GM12878 (cell line): ENCODE results near the gene ARMC9. TPM values are rescaled to one million over a fixed set of nuclear protein-coding genes. Genes with fewer than 3 reads are reported as not detected.

Source experiments
- ATAC-seq: fragments of 200-7000 bp; cut with Tn5 transposase; 3 replicates; pipeline ENCODE4 v1.9.1; 2020; ENCODE audit warnings: mild to moderate bottlenecking, moderate library complexity
- BruUV-seq: library from RNA; stranded (reverse); fragments of 400-500 nt; replicated peaks from 2 replicates; lab custom pipeline; 2021; lab: Mats Ljungman, UMichigan
- CTCF ChIA-PET: fragments of 300-600 bp; sonication (Branson Sonifier 250); formaldehyde crosslinking; extraction: SDS; loops from one replicate; lab custom pipeline; 2021; ENCODE audit warnings: inconsistent platforms; lab: Yijun Ruan, JAX
- POLR2A ChIA-PET: fragments of 350-600 bp; formaldehyde crosslinking; extraction: SDS; loops from one replicate; lab custom pipeline; 2021; ENCODE audit warnings: inconsistent platforms; lab: Charles Lee
- RAD21 ChIA-PET: fragments of 300-600 bp; sonication (Branson Sonifier 250); formaldehyde crosslinking; loops from one replicate; lab custom pipeline; 2023; ENCODE audit warnings: antibody characterized with exemption; ENCODE audit not compliant: unreplicated experiment; lab: Charles Lee
- SMC1A ChIA-PET: fragments of 300-600 bp; sonication (Branson Sonifier 250); formaldehyde crosslinking; loops from one replicate; lab custom pipeline; 2023; ENCODE audit not compliant: unreplicated experiment, uncharacterized antibody; lab: Charles Lee
- DNase-seq: peaks from one replicate; pipeline ENCODE4 v3.0.0-alpha.2; 2011; ENCODE audit warnings: low read depth, low spot score
- FAIRE-seq: peaks from 3 replicates; lab custom pipeline; 2011; peaks lifted over from hg19 to GRCh38; lab: Jason Lieb, UNC
- H2AFZ ChIP-seq: 2 replicates; pipeline ENCODE4 v1.6.0; 2011; ENCODE audit warnings: low read depth, low read length, control low read depth; ENCODE audit not compliant: control insufficient read depth
- H3K27ac ChIP-seq: 2 replicates; pipeline ENCODE4 v1.5.1; 2011; ENCODE audit warnings: control low read depth; ENCODE audit not compliant: control insufficient read depth, insufficient read depth
- H3K27me3 ChIP-seq, 2 experiments: replicated peaks in 1 of 2; 2 replicates each; pipeline versions ENCODE4 v1.6.0 to v1.6.1; 2011; ENCODE audit warnings: low read length in 1 of 2; ENCODE audit not compliant: control insufficient read depth in 2 of 2, insufficient read depth in 2 of 2
- H3K36me3 ChIP-seq, 2 experiments: 2 replicates each; pipeline ENCODE4 v1.5.1; 2011; ENCODE audit warnings: low read length in 1 of 2; ENCODE audit not compliant: control insufficient read depth in 2 of 2, insufficient read depth in 2 of 2
- H3K4me1 ChIP-seq: 2 replicates; pipeline ENCODE4 v1.6.1; 2011; ENCODE audit warnings: mild to moderate bottlenecking, low read length, moderate library complexity, mixed read lengths; ENCODE audit not compliant: control insufficient read depth, insufficient read depth
- H3K4me2 ChIP-seq: 2 replicates; pipeline ENCODE4 v1.6.0; 2011; ENCODE audit warnings: control low read depth; ENCODE audit not compliant: control insufficient read depth, insufficient read depth
- H3K4me3 ChIP-seq: fragments of 200-600 bp; sonication (generic); 2 replicates; pipeline ENCODE4 v1.5.1; 2016
- H3K79me2 ChIP-seq: 2 replicates; pipeline ENCODE4 v1.6.0; 2011; ENCODE audit warnings: low read length; ENCODE audit not compliant: control insufficient read depth, insufficient read depth
- H3K9ac ChIP-seq: 2 replicates; pipeline ENCODE4 v1.8.0; 2011; ENCODE audit warnings: low read length, control low read depth, mixed read lengths; ENCODE audit not compliant: control insufficient read depth, insufficient read depth
- H3K9me3 ChIP-seq: replicated peaks from 3 replicates; pipeline ENCODE4 v1.5.1; 2011; ENCODE audit warnings: mild to moderate bottlenecking, low read length; ENCODE audit not compliant: control insufficient read depth, insufficient read depth
- H4K20me1 ChIP-seq: 2 replicates; pipeline ENCODE4 v1.6.0; 2011; ENCODE audit not compliant: control insufficient read depth, insufficient read depth
- CBFB ChIP-seq: IDR thresholded peaks from 2 replicates; pipeline ENCODE4 v1.6.1; 2016; ENCODE audit warnings: antibody characterized with exemption, low read depth
- CTCF ChIP-seq, 3 experiments: IDR thresholded peaks in 2 of 3; conservative IDR thresholded peaks in 1 of 3; 2 replicates each; pipeline ENCODE4 v1.5.1; 2011; ENCODE audit warnings: low read depth in 3 of 3, low read length in 3 of 3, mild to moderate bottlenecking in 3 of 3, control low read depth in 2 of 3, moderate library complexity in 2 of 3, inconsistent platforms in 1 of 3, mixed read lengths in 1 of 3; ENCODE audit not compliant: control insufficient read depth in 2 of 3, insufficient read depth in 1 of 3; ENCODE audit errors: extremely low read depth in 1 of 3
- FOXK2 ChIP-seq: fragments of 450-650 bp; IDR thresholded peaks from 2 replicates; pipeline ENCODE4 v1.6.1; 2017; ENCODE audit warnings: mild to moderate bottlenecking, moderate library complexity
- JUND ChIP-seq: IDR thresholded peaks from 2 replicates; pipeline ENCODE4 v1.6.1; 2012; ENCODE audit warnings: low read depth, mild to moderate bottlenecking, low read length, improper control_type of control experiment, moderate library complexity
- KLF5 ChIP-seq: fragments of 450-650 bp; IDR thresholded peaks from 2 replicates; pipeline ENCODE4 v1.6.1; 2014; ENCODE audit warnings: mild to moderate bottlenecking; ENCODE audit not compliant: partially characterized antibody
- MXI1 ChIP-seq: fragments of 150-350 bp; IDR thresholded peaks from 2 replicates; pipeline ENCODE4 v1.6.1; 2011; ENCODE audit warnings: low read depth, mild to moderate bottlenecking, inconsistent platforms, low read length, improper control_type of control experiment
- PAX5 ChIP-seq: IDR thresholded peaks from 2 replicates; pipeline ENCODE4 v1.6.1; 2011; ENCODE audit warnings: low read depth, low read length, borderline replicate concordance
- PAX8 ChIP-seq: fragments of 450-650 bp; IDR thresholded peaks from 2 replicates; pipeline ENCODE4 v1.6.1; 2017; ENCODE audit warnings: mild to moderate bottlenecking, moderate library complexity
- PBX3 ChIP-seq: IDR thresholded peaks from 2 replicates; pipeline ENCODE4 v1.6.1; 2011; ENCODE audit warnings: mild to moderate bottlenecking, low read depth, low read length, moderate library complexity; ENCODE audit not compliant: insufficient replicate concordance
- POLR2AphosphoS2 ChIP-seq: IDR thresholded peaks from 2 replicates; pipeline ENCODE4 v1.6.1; 2011; ENCODE audit warnings: low read depth, mild to moderate bottlenecking, low read length, improper control_type of control experiment, moderate library complexity
- RAD51 ChIP-seq: fragments of 450-650 bp; IDR thresholded peaks from 2 replicates; pipeline ENCODE4 v1.6.1; 2016; ENCODE audit warnings: moderate library complexity, mild to moderate bottlenecking, inconsistent platforms
- RBBP5 ChIP-seq: fragments of 200-600 bp; sonication (generic); conservative IDR thresholded peaks from 2 replicates; pipeline ENCODE4 v1.6.1; 2016
- RUNX3 ChIP-seq: IDR thresholded peaks from 2 replicates; pipeline ENCODE4 v1.6.1; 2012; ENCODE audit warnings: low read length, inconsistent platforms
- SMC3 ChIP-seq: IDR thresholded peaks from 2 replicates; pipeline ENCODE4 v1.6.1; 2011; ENCODE audit warnings: low read length, improper control_type of control experiment, borderline replicate concordance
- ZBED1 ChIP-seq: IDR thresholded peaks from 2 replicates; pipeline ENCODE4 v1.6.1; 2016; ENCODE audit warnings: borderline replicate concordance
- ZZZ3 ChIP-seq: IDR thresholded peaks from 2 replicates; pipeline ENCODE4 v1.6.1; 2011; ENCODE audit warnings: low read depth; ENCODE audit not compliant: control insufficient read depth, insufficient read length
- whole genome bisulfite sequencing: methylation state at CpG from one replicate; pipeline ENCODE4 v1.1.6; 2016; ENCODE audit warnings: low lambda C conversion rate; ENCODE audit not compliant: insufficient replicate concordance, insufficient coverage; ENCODE audit errors: missing lambda C conversion rate; 5-methylcytosine and 5-hydroxymethylcytosine counted together
- in situ Hi-C: fragments of 300-500 bp; cut with MboI; formaldehyde crosslinking; loops from 9 replicates; pipeline ENCODE4 v1.14.3; 2018; ENCODE audit warnings: mixed read lengths
- intact Hi-C: fragments of 100-400 bp; cut with micrococcal nuclease; formaldehyde crosslinking; loops from one replicate; pipeline ENCODE4 v1.14.2; 2022; ENCODE audit not compliant: unreplicated experiment
- polyA plus RNA-seq, 11 experiments: library from polyadenylated mRNA; depleted of rRNA in 4 of 11; unstranded in 6 of 11; stranded (reverse) in 5 of 11; fragments of >200 nt; fragmentation: Nextera tagmentation in 4 of 11; fragmentation: Illumina TruSeq in 1 of 11; extraction: Ambion mirVana in 4 of 11; extraction: Trizol in 1 of 11; gene quantifications; 1 replicate in 1 of 11; 2 replicates in 10 of 11; pipeline versions ENCODE4 v1.2.1 to v1.2.3, GENCODE V29; 2011 to 2016; ENCODE audit warnings: inconsistent platforms in 2 of 11, missing spikeins in 2 of 11, low read depth in 1 of 11
- total RNA-seq, 4 experiments: library from RNA; depleted of rRNA in 3 of 4; stranded (reverse); fragments of >200 nt in 3 of 4; fragmentation: Illumina TruSeq in 1 of 4; extraction: Trizol in 1 of 4; gene quantifications; 2 replicates each; pipeline versions ENCODE4 v1.2.1 to v1.2.3, GENCODE V29; 2013 to 2021

The ARMC9 gene
- total and polyA plus RNA-seq, 10 of the 15 experiments (the other 5 are each of a cell fraction or from before 2014, with no cell fraction given): 3.8 to 21.8 (median 10.4) TPM

GRCh38 chr2:231272991-231273390 lies 74.6 kb downstream of the ARMC9 start:
- Histone ChIP-seq H3K27me3 (no peaks in the 10 kb centered on the region), H3K9me3 (no peaks in the 10 kb centered on the region), H3K9ac (no peak overlapping the region), H3K4me1 (no peaks in the 10 kb centered on the region), H3K36me3 (0 out of 4 replicates have a peak, but pooled peaks cover 0 to 2% of the 10 kb centered on the region in 2 experiments), H3K79me2 (no peaks in the 10 kb centered on the region), H3K27ac (no peak overlapping the region), H4K20me1 (no peaks in the 10 kb centered on the region), H3K4me2 (no peak overlapping the region), H2AFZ (no peak overlapping the region), H3K4me3 (no peak overlapping the region)
- ChIA-PET POLR2A (no interaction called here), SMC1A (no interaction called here), CTCF (no interaction called here), RAD21 (no interaction called here)
- no TSS peak for BruUV-seq
- intact Hi-C loops (no loop called here), in situ Hi-C loops (no loop called here)
- 97% methylated on average over 4 of the region's 4 CpGs for WGBS
- ATAC-seq (no peak), DNase-seq (no peak), FAIRE-seq (no peak)
- TF ChIP-seq KLF5 (no peak), JUND (no peak), ZBED1 (no peak), RBBP5 (no peak), SMC3 (no peak)
- TF ChIP-seq, all 136 proteins: peak for 0

- Histone ChIP-seq H3K9me3 (no peaks in the 10 kb centered on the region), H3K36me3 (0 out of 4 replicates have a peak, but pooled peaks cover 0 to 2% of the 10 kb centered on the region in 2 experiments), H2AFZ (no peak overlapping the region), H3K27me3 (no peaks in the 10 kb centered on the region), H3K79me2 (no peaks in the 10 kb centered on the region), H3K4me1 (peaks cover 3% of the 10 kb centered on the region), H3K27ac (no peak overlapping the region), H4K20me1 (no peaks in the 10 kb centered on the region), H3K4me2 (no peak overlapping the region), H3K9ac (no peak overlapping the region), H3K4me3 (no peak overlapping the region)
- SMC1A ChIA-PET: interaction anchor here (1.0 to 1.7 kb wide), 3 partner anchors 23 to 134 kb away, joined by 3 to 4 read pairs (median 4); no protein-coding TSS in a partner anchor
- intact Hi-C loops: no loop called here
- in situ Hi-C loops: no loop called here
- CTCF ChIA-PET: interaction anchor here (0.6 to 1.4 kb wide), 5 partner anchors 17 to 155 kb away, joined by 3 to 5 read pairs (median 4); no protein-coding TSS in a partner anchor
- BruUV-seq: no TSS peak
- POLR2A ChIA-PET: interaction anchor here (0.9 kb wide), 1 partner anchor 11 kb away, joined by 6 read pairs; no protein-coding TSS in a partner anchor
- 30% methylated on average over 2 of the region's 2 CpGs for WGBS
- ATAC-seq (no peak), FAIRE-seq (no peak), DNase-seq (no peak)
- TF ChIP-seq FOXK2 (no peak), RAD51 (no peak), RUNX3 (no peak), POLR2AphosphoS2 (no peak), CBFB (no peak), CTCF (IDR thresholded peaks at IDR 0.05 in 2 of 3, conservative IDR thresholded peaks at IDR 0.05 in 1 of 3; ENCODE audit: control insufficient read depth in 2 of 3, extremely low read depth in 1 of 3, insufficient read depth in 1 of 3, low read depth in 3 of 3, low read length in 3 of 3) (no peak), PAX8 (no peak), ZZZ3 (no peak), PBX3 (no peak), PAX5 (no peak), MXI1 (no peak)
- RAD21 ChIA-PET: interaction anchor here (1.1 kb wide), 1 partner anchor 22 kb away, joined by 3 read pairs; no protein-coding TSS in a partner anchor
Observed at GRCh38 chr2:231276987-231277386, 78.6 kb downstream of the ARMC9 start.
